PC-3 (cell line): ENCODE results near the gene EPHB3. TPM values are rescaled to one million over a fixed set of nuclear protein-coding genes. Genes with fewer than 3 reads are reported as not detected.
A peak's percentile ranks its signal among the peaks of the same experiment; 100 is the strongest.

ENCODE experiments used
- ATAC-seq: fragments of 200-7000 bp; cut with Tn5 transposase; 2 replicates; pipeline ENCODE4 v1.9.1; 2020; ENCODE audit warnings: mild to moderate bottlenecking, moderate library complexity
- BruUV-seq: library from RNA; stranded (reverse); fragments of 400-500 nt; replicated peaks from 2 replicates; lab custom pipeline; 2021; lab: Mats Ljungman, UMichigan
- CTCF ChIA-PET: fragments of 300-600 bp; sonication (Branson Sonifier 250); formaldehyde crosslinking; loops from one replicate; lab custom pipeline; 2022; ENCODE audit warnings: antibody characterized with exemption; lab: Charles Lee
- POLR2A ChIA-PET: fragments of 300-600 bp; sonication (Branson Sonifier 250); formaldehyde crosslinking; loops from one replicate; lab custom pipeline; 2022; ENCODE audit warnings: antibody characterized with exemption; ENCODE audit not compliant: unreplicated experiment; lab: Charles Lee
- DNase-seq: peaks from one replicate; pipeline ENCODE4 v3.0.0-alpha.2; 2015
- H2AFZ ChIP-seq: fragments of 300-600 bp; sonication (generic); 2 replicates; pipeline ENCODE4 v1.6.0; 2016; ENCODE audit warnings: antibody characterized with exemption, low read length
- H3F3A ChIP-seq: fragments of 300-600 bp; sonication (generic); one replicate; pipeline ENCODE4 v1.6.0; 2017; ENCODE audit warnings: antibody characterized with exemption, low read length, control low read depth, mild to moderate bottlenecking; ENCODE audit not compliant: unreplicated experiment
- H3K27ac ChIP-seq: fragments of 300-600 bp; sonication (generic); 2 replicates; pipeline ENCODE4 v1.5.1; 2016; ENCODE audit warnings: mild to moderate bottlenecking, low read length
- H3K27me3 ChIP-seq: fragments of 300-600 bp; sonication (generic); 2 replicates; pipeline ENCODE4 v1.6.1; 2016; ENCODE audit warnings: low read length, mixed read lengths
- H3K36me3 ChIP-seq: fragments of 300-600 bp; sonication (generic); 2 replicates; pipeline ENCODE4 v1.6.1; 2016; ENCODE audit warnings: low read depth, mixed run types, low read length, mixed read lengths
- H3K4me1 ChIP-seq: fragments of 300-600 bp; sonication (generic); 2 replicates; pipeline ENCODE4 v1.5.1; 2016; ENCODE audit warnings: low read length; ENCODE audit not compliant: insufficient read depth
- H3K4me2 ChIP-seq: fragments of 300-600 bp; sonication (generic); 2 replicates; pipeline ENCODE4 v1.6.0; 2016; ENCODE audit warnings: low read length
- H3K4me3 ChIP-seq: fragments of 300-600 bp; sonication (generic); 2 replicates; pipeline ENCODE4 v1.5.1; 2016; ENCODE audit warnings: mild to moderate bottlenecking, low read length, mixed read lengths
- H3K79me2 ChIP-seq: fragments of 300-600 bp; sonication (generic); 2 replicates; pipeline ENCODE4 v1.6.1; 2017; ENCODE audit warnings: low read length, mixed read lengths
- H3K9ac ChIP-seq: fragments of 300-600 bp; sonication (generic); 2 replicates; pipeline ENCODE4 v1.6.0; 2016; ENCODE audit warnings: mild to moderate bottlenecking, low read length
- H3K9me2 ChIP-seq: fragments of 300-600 bp; sonication (generic); replicated peaks from 2 replicates; pipeline ENCODE4 v1.6.1; 2016; ENCODE audit warnings: mixed run types, low read length, mixed read lengths
- H3K9me3 ChIP-seq: fragments of 300-600 bp; sonication (generic); 2 replicates; pipeline ENCODE4 v1.6.1; 2016; ENCODE audit warnings: low read length, mixed read lengths
- H4K20me1 ChIP-seq: fragments of 300-600 bp; sonication (generic); 2 replicates; pipeline ENCODE4 v1.6.1; 2016; ENCODE audit warnings: low read length, mixed read lengths
- CTCF ChIP-seq: fragments of 300-600 bp; sonication (generic); conservative IDR thresholded peaks from 2 replicates; pipeline ENCODE4 v1.5.1; 2017; ENCODE audit warnings: antibody characterized with exemption, low read depth, mild to moderate bottlenecking, low read length
- EZH2 ChIP-seq: fragments of 300-600 bp; sonication (generic); IDR thresholded peaks from one replicate; pipeline ENCODE4 v1.6.1; 2017; ENCODE audit warnings: antibody characterized with exemption, mild to moderate bottlenecking, low read length; ENCODE audit not compliant: unreplicated experiment
- EZH2phosphoT487 ChIP-seq: fragments of 300-600 bp; sonication (generic); IDR thresholded peaks from 2 replicates; pipeline ENCODE4 v1.6.1; 2018; ENCODE audit warnings: mild to moderate bottlenecking, antibody characterized with exemption, low read length, borderline replicate concordance
- intact Hi-C: fragments of 100-400 bp; cut with micrococcal nuclease; formaldehyde crosslinking; loops from 2 replicates; pipeline ENCODE4 v1.9.0; 2023
- total RNA-seq: library from RNA; depleted of rRNA; stranded (reverse); fragments of >200 nt; gene quantifications from 2 replicates; pipeline ENCODE4 v1.2.3, GENCODE V29; 2014

EPHB3 gene
- total RNA-seq, 1 experiment from 2014 or later = 18.2 TPM

- POLR2A ChIA-PET = no interaction called here
- H3K4me3 ChIP-seq = no peak overlapping the region
- no peaks in the 10 kb centered on the region for H3K4me1 ChIP-seq
- intact Hi-C loops = no loop called here
- no peak overlapping the region for H2AFZ ChIP-seq
- BruUV-seq = no TSS peak
- H4K20me1 ChIP-seq = no peaks in the 10 kb centered on the region
- CTCF ChIA-PET = no interaction called here
- no peaks in the 10 kb centered on the region for H3K79me2 ChIP-seq
- no peaks in the 10 kb centered on the region for H3F3A ChIP-seq
- no peak for ATAC-seq
- TF ChIP-seq CTCF = no peak
- no peak for TF ChIP-seq EZH2
- TF ChIP-seq EZH2phosphoT487 = no peak
- H3K36me3 ChIP-seq = peaks cover 4% of the 10 kb centered on the region
- H3K4me2 ChIP-seq = no peak overlapping the region
- no peaks in the 10 kb centered on the region for H3K9me2 ChIP-seq
- no peaks in the 10 kb centered on the region for H3K9me3 ChIP-seq
- DNase-seq = no peak
- no peak overlapping the region for H3K27ac ChIP-seq
- no peak overlapping the region for H3K9ac ChIP-seq
- H3K27me3 ChIP-seq = no peaks in the 10 kb centered on the region
Observed at GRCh38 chr3:184580376-184580775, 18.8 kb downstream of the EPHB3 start.

GRCh38 chr3:184581331-184581855 lies 19.8 kb downstream of the EPHB3 start:
- H3K27ac ChIP-seq = no peak overlapping the region
- DNase-seq (no peak), ATAC-seq (no peak)
- H4K20me1 ChIP-seq = no peaks in the 10 kb centered on the region
- no peak overlapping the region for H2AFZ ChIP-seq
- TSS peak; percentile 10 for BruUV-seq
- no peak overlapping the region for H3K9ac ChIP-seq
- H3K79me2 ChIP-seq = no peaks in the 10 kb centered on the region
- TF ChIP-seq EZH2 (no peak), EZH2phosphoT487 (no peak), CTCF (no peak)
- no peaks in the 10 kb centered on the region for H3K27me3 ChIP-seq
- H3F3A ChIP-seq = no peaks in the 10 kb centered on the region
- H3K36me3 ChIP-seq = peaks cover 4% of the 10 kb centered on the region
- H3K4me1 ChIP-seq = no peaks in the 10 kb centered on the region
- intact Hi-C loops = no loop called here
- H3K4me3 ChIP-seq = no peak overlapping the region
- H3K9me3 ChIP-seq = no peaks in the 10 kb centered on the region
- no peak overlapping the region for H3K4me2 ChIP-seq
- ChIA-PET CTCF (no interaction called here), POLR2A (interaction anchor here (0.5 kb wide), 1 partner anchor 279 kb away, joined by 3 read pairs; no protein-coding TSS in a partner anchor)
- H3K9me2 ChIP-seq = no peaks in the 10 kb centered on the region
